SK-N-MC (cell line): ENCODE data around the gene ZMIZ1.

Experiments
- EZH2 ChIP-seq: fragments of 200-600 bp; sonication (generic); IDR thresholded peaks from one replicate; pipeline ENCODE4 v1.6.1; 2017; ENCODE audit warnings: antibody characterized with exemption
- FOXP2 ChIP-seq: optimal IDR thresholded peaks from 2 replicates; pipeline ENCODE3; 2011; ENCODE audit warnings: mild to moderate bottlenecking, moderate library complexity; ENCODE audit not compliant: insufficient read depth; ENCODE audit errors: extremely low read length, control extremely low read depth
- POLR2AphosphoS5 ChIP-seq: IDR thresholded peaks from 2 replicates; pipeline ENCODE4 v1.6.1; 2012; ENCODE audit warnings: mild to moderate bottlenecking, low read depth, low read length, borderline replicate concordance

DNA sequence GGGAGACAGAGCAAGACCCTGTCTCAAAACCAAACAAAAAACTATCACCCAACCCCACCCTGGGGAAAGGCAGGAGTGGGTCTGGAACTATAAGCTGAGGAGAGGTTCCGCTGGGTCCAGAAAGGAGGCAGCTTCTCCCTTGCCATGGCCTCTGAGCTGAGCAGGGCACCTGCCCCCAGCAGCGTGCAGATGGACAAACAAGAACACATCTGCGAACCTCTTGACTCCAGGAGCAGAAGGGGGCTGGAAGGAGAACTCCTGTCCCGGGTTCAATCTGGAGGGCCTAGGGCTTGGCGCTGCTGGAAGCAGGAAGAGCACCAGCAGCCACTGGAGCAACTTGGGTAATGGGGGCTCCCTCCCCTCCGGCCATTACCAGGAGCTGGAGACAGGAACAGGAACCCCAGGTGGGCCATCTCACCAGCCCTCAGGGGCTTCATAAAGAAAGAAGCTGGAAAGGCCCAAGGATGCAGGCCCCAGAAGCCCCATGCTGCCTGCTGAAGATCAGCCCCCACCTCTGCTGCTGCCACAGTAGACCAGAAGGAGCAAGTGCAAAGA is 259.5 kb downstream of the ZMIZ1 start:
- TF ChIP-seq POLR2AphosphoS5 (no peak), EZH2 (no peak), FOXP2 (no peak)
